ENCODE measurements around the gene FPGS.
"Not testable (repeated sequence)": the region's sequence is repeated elsewhere in the genome, so short reads cannot be mapped to it uniquely, and the experiment has no call there.

The FPGS gene

DNA sequence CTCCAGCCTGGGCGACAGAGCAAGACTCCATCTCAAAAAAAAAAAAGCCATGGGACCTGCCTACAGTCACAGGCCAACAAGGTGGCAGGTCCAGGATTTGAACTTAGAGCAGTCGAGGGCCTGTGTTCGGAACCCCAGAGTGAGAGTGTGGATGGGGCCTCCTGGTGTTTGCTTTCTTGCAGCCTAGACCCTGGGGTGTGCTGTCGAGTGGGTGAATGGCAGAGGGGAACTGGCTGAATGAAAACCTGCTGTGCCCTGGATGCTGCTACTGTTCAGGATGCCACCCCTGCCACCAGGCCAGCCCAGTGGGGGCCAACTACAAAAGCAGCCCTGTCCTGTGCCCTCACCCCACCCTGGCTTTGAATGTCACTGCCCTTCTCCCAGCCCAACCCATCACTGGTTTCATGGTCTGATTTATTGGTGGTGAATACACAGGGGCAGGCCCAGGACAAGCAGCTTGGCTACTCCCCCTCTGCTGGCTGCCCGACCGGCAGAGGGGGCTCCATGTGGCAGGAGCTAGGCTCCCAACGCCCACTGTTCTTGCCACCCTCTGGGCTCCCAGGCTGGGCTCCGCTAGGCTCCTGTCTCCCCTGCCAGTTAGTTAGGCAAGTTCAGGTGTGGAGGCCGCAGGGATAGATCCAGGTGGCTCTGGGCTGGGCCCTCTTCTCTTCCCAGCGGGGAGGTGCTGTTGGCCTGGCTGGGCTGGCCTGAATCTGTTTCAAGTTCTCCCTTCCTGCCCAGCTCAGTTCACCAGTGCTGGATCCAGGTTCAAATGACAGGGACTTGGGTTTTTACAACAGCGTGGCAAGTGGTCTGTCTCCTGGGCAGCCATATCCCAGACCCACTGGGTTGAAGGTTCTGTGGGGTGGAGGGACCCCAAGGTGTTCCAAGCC is 12.2 kb downstream of the FPGS start:
- DNase-seq, result no peak

DNA sequence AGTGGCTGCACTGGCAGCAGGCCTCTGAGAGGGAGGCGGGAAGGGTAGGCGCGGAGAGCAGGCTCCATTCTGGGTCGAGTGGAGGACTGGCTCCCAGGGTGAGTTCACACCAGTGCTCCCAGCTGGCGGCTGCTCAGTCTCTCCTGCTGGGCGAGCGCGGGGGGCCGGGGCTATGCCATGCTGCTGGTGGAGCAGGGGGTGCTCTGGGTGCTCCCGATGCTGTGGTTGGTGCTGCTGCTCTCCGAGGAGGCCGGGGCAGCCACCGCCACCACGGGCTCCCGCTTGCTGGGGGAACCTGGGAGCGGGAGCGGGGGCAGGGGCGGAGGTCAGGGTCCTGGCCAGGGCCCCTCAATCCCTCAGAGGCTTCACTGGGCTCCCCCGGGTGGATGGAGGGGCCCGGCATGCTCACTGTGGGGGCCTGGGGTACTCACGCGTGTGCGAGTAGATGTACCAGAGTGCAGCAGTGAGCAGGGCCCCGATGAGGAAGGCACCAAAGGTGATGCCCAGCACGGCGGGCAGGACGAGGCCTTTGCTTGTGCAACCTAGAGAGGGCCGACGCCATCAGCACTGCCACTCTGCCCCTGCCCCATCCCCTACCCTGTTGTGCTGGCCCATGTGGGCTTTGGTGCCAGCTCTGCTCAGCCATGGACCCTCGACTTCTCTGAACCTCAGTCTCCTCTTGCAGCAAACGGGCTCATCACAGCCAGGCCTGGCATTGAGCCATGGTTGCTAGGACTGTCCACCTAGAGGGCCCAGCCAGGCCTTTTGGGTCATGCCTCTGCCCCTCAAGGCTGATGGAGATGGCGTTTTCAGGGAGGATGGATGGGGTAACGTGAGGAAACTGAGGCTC is 13.1 kb downstream of the FPGS start:
- DNase-seq, result no peak

DNA sequence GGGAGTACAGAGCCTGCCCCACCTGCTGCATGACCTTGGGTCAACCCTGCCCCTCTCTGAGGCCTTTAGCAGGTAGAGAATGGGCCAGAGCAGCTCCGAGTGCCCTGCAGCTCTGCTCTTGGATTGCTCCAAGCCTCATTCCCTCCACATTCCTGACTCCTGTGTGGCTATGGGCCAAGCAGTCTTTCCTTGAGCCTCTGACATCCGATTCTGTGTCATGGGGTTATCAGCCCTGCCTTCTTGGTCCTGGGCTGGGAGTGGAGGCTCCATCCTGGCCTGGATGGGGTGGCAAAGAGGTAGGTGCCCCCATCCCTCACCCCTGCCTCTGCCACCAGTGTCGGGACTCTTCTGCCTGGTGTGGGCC is 13.7 kb downstream of the FPGS start:
- no peak for DNase-seq

DNA sequence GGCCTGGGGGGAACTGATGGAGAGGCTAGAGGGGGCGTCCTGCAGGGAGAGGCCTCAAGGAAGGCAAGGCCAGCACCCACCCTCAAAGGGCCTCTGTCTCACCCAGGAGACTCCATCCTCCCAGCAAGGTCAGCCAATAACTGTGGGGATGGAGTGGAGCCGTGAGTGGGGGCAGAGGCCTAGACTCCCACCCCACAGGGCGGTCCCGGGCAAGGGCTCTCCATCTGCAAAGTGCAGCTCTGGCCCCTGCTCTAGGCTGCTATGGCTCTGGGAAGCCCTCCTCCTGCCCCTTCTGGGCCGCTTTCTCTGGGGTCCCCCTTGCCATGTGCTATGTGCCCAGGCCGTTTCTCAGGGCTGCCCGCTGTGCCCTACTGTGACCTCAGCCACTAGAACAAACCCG is 14.0 kb downstream of the FPGS start:
- DNase-seq, result no peak

DNA sequence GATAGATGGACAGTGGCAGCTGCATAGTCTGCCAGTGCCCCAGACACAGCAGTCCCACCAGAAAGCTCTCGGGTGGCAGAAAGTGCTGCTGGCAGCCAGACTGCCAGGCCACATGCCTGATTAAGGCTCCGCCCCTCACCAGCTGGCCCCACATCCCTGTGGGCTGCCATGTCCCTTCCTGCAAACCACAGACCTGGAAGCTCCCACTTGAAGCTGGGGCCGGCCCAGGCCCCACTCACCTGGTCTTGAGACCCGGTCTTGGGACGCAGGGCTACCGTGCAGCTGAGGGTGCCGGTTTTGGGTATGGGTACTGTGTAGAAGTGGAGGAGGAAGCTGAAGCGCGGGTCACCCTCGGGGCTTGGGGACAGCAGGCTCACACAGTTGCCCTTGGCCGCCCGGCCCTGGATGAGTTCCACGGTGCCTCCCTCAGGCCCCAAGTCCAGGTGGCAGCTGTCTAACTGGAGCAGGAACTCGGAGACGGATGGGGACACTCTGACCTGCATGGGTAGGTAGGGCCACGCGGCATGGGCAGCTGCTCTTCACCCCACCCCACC is 15.3 kb downstream of the FPGS start:
- no peak for DNase-seq

DNA sequence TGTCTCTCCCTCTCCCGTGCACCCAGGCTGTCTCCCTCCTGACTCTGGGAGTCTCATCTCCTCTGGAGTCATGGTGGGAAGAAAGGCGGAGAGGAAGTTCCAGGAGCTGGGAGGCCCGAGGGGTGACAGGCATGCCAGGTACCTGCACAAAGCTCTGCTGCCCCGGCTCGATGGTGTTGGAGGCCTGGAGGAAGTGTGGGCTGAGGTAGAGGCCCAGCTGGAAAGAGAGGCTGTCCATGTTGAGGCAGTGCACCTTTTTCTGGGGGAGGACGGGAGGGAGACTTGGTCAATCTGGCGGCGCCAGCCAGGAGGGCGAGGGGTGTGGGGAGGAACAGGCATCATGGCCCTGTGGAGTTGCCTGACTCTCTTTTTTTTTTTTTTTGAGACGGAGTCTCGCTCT is 15.9 kb downstream of the FPGS start:
- no peak for DNase-seq

DNA sequence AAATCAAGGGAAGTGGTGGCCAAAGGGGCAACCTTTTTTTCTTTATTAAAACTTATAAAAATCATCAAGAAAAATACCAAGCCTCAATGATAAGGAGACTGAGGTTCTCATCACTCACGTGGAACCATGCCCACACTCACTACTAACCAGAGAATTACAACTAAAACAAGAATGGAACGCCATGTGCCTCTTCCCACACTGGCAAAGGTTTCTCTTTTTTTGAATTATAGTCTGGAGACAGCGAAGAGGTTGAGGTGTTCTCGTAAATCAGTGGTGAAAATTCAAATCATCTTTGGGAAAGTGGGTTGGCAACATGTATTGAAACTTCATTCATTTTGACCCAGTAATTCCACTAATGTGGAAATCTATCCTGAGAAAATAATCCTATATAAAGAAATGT is 19.4 kb downstream of the FPGS start:
- DNase-seq, result no peak

DNA sequence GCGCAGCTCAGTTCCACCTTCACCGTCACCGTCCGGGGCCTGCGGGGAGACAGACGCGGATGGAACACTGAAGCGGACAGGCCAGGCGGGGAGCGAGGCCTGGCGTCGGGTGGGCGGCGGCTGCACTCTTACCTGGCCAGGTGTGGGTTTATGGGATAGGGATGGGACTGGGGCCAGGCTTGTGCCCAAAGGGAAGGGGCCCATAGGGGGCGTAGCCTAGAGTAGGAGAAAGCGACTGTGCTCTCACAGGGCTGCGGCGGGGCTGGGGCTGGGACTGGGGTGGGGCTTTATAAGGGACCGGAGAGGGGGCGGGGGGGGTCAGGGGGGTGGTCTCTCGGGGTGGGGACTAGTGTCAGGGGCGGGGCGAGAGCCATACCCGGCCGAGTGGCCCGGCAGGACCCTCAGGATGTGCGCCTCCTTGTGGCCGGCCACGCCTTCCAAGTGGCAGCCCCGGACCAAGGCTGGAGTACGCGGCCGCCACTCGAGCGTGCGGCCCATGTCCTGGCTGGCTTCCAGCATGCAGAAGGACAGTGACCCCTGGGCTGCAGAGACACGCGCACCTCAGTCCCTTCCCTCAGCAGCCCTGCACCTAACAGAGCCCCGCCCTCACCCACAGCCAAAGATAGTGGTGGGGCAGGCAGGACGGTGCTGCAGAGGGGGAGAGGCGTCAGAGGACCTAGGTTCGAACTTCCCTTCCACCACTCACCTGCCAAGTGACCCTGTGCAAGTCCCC is 22.8 kb downstream of the FPGS start:
- no peak for DNase-seq

DNA sequence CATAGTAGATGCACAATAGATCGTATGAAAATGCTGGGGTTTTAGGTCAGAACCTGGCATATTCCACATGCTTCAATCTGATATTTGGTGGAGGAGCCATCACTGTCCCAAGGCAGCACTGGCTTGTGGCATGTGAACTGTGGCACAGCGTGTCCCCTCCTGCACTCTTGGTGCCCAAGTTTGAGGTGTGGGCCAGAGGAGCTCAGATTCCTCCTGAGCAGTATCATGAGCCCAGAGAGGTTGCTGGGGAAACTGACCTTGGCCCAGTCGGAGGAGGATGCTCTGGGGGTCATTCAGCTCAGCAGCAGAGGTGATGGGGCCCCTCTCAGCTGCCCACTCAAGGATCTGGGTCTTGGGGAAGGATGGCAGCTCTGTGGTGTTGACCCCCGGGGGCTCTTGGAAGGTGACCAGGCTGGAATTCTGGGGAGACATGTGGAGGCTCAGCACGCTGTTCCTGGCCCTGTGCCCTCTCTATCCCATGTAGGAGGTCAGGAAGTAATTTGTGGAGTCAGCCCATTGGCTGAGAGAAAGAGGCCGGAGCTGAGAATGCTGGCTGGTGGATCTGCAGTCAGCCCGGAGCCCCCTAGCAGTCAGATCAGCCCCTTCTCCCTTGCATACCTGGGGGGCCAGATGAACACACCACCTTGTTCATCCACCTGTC is 23.7 kb downstream of the FPGS start:
- no peak for DNase-seq

DNA sequence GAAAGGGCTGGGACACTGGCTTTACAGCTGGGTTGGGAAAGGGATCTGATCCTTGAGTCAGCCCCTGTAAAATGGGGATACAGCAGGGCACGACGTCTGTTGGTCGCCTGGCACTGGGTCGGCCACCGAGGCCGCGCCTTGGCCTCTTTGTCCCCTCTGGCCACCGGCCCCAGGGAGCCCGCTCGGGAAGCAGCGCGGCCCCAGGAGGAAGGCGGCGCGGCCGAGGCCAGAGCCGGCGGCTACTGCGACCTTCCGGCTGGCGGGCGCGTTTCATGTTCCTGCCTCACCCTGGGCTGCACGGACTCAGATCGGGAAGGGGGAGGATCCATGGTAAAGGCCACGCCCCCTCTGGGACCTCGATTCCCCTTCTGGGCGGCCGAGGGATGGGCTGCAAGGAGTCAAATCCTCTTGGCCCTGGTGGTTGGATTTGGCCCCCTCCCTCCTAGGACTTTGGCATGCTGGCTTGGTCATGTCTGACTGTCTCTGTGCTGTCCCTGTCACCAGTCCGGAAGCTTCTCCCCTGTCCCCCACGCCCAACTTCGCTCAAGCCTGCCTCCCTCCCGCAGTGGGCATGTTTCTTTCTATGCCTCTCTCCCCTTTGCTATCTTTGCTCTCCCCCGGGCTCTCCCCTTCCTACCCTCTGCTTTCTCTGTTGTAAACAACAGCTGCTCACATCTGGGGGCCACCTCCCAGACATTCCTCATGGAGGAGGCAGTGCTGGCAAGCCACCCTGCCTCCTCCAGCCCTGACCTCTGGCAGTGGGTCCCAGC is 25.8 kb downstream of the FPGS start:
- no peak for DNase-seq

DNA sequence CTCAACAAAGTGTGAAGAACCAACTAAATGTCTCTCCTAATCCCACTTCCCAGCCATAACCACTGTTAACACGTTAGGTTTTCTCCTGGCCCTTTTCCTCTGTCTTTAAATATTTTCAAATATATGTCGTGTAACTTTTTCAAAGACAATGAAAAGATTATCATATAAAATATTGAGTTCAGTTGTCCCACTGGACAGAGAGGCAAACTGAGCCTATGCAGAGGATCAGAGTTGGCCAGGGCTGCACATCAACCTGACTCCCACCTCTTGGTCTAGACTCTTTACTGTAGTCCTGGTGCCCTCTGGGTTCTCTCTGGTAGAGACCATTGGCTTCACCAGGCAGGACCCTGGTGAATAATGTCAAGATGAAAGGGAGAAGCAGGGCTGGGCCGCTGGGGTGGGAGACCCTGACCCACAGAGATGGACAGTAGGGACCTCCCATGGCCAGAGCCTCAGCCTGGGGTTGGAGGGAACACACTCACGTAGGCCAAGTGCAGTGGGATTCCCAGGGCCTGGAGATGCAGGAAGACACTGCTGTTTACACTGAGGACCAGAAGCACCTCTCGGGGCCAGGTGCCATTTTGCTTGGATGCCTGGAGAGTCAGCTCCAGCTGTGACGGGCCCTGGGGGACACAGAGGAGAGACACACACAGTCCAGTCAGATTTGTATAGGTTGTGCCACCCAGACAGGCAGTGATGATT is 26.7 kb downstream of the FPGS start:
- no peak for DNase-seq

DNA sequence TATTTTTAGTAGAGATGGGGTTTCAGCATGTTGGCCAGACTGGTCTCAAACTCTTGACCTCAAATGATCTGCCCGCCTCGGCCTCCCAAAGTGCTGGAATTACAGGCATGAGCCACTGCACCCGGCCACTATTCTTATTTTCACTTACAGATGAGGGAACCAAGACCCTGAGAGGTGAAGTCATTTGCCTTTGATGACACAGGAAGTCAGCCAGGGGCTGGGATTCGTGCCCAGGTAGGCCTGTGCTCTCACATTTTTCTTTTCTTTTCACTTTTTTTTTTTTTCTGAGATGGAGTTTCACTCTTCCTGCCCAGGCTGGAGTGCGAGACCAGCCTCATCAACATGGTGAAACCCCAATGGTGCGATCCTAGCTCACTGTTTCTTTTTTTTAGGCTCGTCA is 29.6 kb downstream of the FPGS start:
- no peak for DNase-seq

DNA sequence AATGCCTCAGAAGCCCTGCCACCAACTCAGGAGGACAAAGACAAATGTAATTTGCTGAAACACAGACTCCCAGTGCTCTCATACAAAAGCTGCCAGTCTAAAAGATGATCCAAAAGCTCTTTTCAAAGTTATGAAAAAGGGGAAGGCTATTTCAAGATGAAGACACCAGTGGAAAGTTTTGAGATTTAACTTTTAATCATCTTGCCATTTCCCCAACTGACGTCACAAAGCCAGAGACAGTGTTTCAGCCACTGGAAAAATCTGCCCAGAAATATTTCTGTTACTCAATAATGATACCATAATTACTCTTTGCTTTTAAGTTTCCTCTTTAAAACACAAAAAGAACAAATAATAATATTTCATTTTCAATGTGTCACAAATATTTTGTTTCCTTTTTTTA is 30.9 kb downstream of the FPGS start:
- no peak for DNase-seq

DNA sequence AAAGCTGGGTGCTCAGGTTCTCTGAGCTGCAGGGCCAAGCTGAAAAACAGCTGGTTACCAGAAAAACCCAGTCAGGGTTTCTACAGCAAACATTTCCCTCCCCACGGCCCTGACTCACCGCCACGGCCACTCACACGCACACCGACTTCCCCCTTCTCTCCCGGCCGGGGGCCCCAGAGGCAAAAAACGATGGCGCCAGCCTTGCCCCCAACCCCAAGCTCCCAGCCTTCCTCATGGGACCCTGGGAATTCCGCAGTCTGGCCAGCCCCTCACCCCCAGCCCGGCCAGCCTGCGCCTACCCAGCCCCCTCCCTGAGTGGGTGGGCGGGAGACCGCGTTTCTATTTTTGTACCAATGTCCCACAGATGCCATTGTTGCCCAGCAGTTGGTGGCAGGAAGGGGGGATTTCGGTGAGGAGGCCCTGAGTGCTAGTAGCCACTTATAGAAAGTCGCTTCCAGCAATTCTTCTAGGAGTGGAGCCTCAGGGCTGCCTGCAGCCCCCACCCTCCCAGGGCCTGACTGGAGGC is 33.4 kb downstream of the FPGS start:
- no peak for DNase-seq

DNA sequence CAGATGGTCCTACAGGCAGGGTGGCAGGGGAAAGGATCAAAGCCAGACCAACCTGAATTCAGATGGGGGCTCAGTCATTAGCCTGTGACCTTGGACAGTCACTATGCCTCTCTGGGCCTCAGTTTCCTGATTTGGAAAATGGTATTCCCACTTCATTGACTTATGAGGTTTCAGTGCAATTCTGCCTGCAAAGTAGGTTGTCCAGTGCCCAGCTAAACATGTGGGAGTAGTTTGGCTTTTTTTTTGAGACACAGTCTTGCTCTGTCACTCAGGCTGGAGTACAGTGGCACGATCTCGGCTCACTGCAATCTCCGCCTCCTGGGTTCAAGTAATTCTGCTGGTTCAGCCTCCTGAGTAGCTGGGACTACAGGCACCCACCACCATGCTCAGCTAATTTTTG is 33.9 kb downstream of the FPGS start:
- not testable (repeated sequence) for DNase-seq

DNA sequence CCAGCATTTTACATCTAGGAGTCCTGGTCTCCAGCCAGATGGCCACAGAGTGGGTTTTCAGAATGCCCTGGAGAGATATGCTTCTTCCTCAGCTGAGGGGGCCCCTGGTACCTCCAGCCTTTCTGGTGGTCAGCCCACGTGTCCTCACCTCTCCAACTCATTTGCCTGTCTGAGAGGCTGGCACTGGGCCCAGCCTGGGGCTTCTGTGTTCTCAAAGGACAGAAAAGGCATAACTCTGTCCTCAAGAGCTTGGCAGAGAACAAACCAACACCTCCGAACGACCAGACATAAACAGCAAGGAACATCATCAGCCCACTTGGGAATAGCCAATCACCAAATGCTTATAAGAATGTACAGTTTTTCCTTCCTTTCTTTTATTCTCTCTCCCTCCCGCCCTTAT is 34.7 kb downstream of the FPGS start:
- no peak for DNase-seq

DNA sequence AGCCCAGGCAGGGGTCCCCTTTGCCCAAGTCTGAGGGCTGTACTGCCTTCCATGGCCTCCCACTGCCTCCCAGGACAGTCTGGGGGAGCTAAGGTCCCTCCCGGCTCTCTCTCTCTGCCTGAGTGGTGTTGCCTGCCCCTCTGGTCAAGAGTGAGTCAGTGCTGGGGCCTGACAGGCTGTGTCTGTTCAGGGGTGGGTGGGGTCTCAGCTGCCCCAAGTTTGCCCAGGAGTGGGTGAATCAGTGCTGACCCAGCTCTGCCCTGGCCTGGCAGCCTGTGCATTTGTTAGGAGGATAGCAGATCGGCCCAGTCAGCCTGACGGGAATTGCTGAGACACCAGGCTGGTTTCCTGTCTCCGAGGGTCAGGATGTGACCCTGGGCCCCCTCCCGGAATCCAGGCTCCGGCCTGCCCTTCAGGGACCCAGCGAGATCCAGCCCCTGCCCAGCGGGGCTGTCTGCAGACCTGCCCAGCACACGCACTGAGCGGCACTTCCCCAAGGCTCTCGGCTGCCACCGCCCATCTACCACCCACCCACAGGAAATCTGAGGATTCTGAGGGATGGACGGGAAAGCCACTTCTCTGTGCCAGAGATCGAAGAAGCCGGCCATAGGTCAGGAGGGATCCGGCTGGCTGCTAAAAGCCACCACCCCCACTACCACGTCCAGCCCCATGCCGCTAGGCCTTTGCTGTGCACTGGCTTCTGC is 35.8 kb downstream of the FPGS start:
- DNase-seq, result no peak

DNA sequence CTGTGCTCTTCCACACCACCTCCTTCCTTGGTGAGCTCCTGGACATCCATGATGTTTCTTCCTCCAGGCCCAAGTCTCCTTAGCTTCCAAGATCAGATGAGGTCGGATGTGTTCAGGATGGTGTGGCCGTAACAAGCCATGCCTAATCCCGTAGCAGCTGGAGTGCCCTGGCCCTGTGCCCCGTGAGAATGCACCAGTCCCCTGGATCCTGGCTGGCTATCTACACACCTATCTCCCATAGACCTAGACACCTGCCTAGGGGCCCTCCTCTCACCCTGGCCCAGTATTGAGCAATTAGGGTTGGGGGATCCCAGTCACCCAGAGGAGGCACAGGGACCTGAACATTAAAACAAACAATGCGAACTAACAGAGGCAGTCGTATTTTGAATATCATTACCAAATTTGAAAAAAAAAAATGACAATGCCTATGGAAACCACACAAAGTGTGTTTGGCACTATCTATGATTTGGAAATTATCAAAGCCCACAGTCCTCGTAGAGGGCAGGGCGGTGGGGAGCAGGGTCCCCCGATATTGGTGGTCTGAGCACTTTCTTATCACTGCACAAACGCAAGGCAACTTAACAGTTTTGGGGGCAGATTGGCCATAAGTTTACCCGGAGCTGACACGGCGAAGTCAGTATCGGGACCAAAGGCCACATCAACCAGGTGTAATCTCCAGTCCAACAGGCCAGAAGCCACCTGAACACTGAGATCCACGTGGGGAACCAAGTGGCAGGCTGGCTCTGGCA is 38.6 kb downstream of the FPGS start:
- DNase-seq, result no peak

DNA sequence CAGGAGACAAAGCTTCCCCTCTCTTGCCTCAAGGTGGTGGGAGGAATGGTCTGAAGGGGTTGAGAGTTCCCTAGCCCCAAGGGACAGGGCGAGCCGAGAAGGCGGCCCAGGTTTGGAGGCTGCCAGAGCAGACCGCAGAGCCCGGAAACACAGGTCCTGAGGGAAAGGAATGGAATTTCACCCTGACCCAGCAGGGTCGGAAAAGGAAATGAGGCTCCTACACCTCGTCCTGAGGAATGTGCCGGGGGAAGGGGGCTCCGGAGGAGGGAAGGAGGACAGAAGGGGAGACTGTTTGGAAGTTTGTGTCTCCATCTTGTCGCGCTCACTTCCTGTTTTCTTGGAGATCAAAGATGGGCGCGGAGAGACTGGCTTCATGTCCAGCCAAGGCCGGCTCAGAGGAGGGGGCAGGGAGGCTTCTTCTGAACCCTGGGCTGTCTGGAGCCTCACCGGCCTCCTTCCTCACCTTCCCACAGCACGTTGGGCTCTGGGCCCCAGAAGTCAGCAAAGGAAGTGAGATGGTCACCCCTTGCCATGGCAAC is 42.2 kb downstream of the FPGS start:
- no peak for DNase-seq

All from activated CD8-positive, alpha-beta memory T cell treated with anti-CD3 and anti-CD28 coated beads, Interleukin-2, amount 50 U/mL, for 4 hours (primary cell).